OCI-LY3 (cell line): ENCODE data around the gene TNRC18.
"Not testable (repeated sequence)": the region's sequence is repeated elsewhere in the genome, so short reads cannot be mapped to it uniquely, and the experiment has no call there.

Experiments used
- H2AFZ ChIP-seq: fragments of 200-600, 300-600 bp; shearing (Covaris generic); 2 replicates; pipeline ENCODE4 v1.6.0; 2014; ENCODE audit warnings: antibody characterized with exemption, low read depth, low read length
- H3K27ac ChIP-seq: fragments of 200-600, 300-600 bp; sonication (generic); 2 replicates; pipeline ENCODE4 v1.5.1; 2014; ENCODE audit warnings: mild to moderate bottlenecking, low read length, moderate library complexity, mixed read lengths
- H3K27me3 ChIP-seq: fragments of 200-600, 300-600 bp; sonication (generic); 2 replicates; pipeline ENCODE4 v1.6.1; 2014; ENCODE audit warnings: low read depth, low read length, mixed read lengths
- H3K36me3 ChIP-seq: fragments of 200-600, 300-600 bp; sonication (generic); replicated peaks from 2 replicates; pipeline ENCODE3; 2014; ENCODE audit warnings: low read depth, low read length, mixed read lengths
- H3K4me1 ChIP-seq: fragments of 300-600, 200-600 bp; sonication (generic); 2 replicates; pipeline ENCODE4 v1.6.1; 2014; ENCODE audit warnings: low read length, mixed read lengths
- H3K4me2 ChIP-seq: fragments of 200-600, 300-600 bp; sonication (generic); 2 replicates; pipeline ENCODE4 v1.6.1; 2014; ENCODE audit warnings: low read length, mixed read lengths
- H3K4me3 ChIP-seq: fragments of 300-600, 200-600 bp; sonication (generic); 2 replicates; pipeline ENCODE4 v1.5.1; 2014; ENCODE audit warnings: antibody characterized with exemption, mild to moderate bottlenecking, low read length, moderate library complexity
- H3K79me2 ChIP-seq: fragments of 300-600, 200-600 bp; shearing (Covaris generic); 2 replicates; pipeline ENCODE4 v1.6.1; 2014; ENCODE audit warnings: mild to moderate bottlenecking, low read length, mixed read lengths
- H3K9ac ChIP-seq: fragments of 300-600, 200-600 bp; shearing (Covaris generic); 2 replicates; pipeline ENCODE4 v1.6.0; 2014; ENCODE audit warnings: mild to moderate bottlenecking, low read length, moderate library complexity
- H3K9me3 ChIP-seq: fragments of 200-600, 300-600 bp; shearing (Covaris generic); 2 replicates; pipeline ENCODE4 v1.6.1; 2014; ENCODE audit warnings: low read length, mixed read lengths; ENCODE audit not compliant: insufficient read depth
- H4K20me1 ChIP-seq: fragments of 200-600, 300-600 bp; sonication (generic); 2 replicates; pipeline ENCODE4 v1.6.1; 2016; ENCODE audit warnings: low read length, mixed read lengths; ENCODE audit not compliant: insufficient read depth
- CTCF ChIP-seq: fragments of 200-600, 300-600 bp; sonication (generic); IDR thresholded peaks from 2 replicates; pipeline ENCODE4 v1.5.1; 2014; ENCODE audit warnings: antibody characterized with exemption, low read length, low read depth
- EZH2phosphoT487 ChIP-seq: fragments of 200-600 bp; shearing (Covaris generic); IDR thresholded peaks from 2 replicates; pipeline ENCODE4 v1.6.1; 2018; ENCODE audit warnings: antibody characterized with exemption, mixed run types, low read depth

The TNRC18 gene

GRCh38 chr7:5289355-5289754 is 134.3 kb downstream of the TNRC18 start:
- Histone ChIP-seq H3K4me3 (no peak overlapping the region), H4K20me1 (no peaks in the 10 kb centered on the region), H3K9me3 (no peaks in the 10 kb centered on the region), H3K4me2 (no peak overlapping the region), H3K27ac (no peak overlapping the region), H2AFZ (no peak overlapping the region), H3K4me1 (no peaks in the 10 kb centered on the region), H3K9ac (no peak overlapping the region), H3K36me3 (no peaks in the 10 kb centered on the region), H3K27me3 (no peaks in the 10 kb centered on the region), H3K79me2 (no peaks in the 10 kb centered on the region)
- no peak for TF ChIP-seq CTCF
- no peak for TF ChIP-seq EZH2phosphoT487

GRCh38 chr7:5288560-5288959 is 135.1 kb downstream of the TNRC18 start:
- not testable (repeated sequence) for H3K4me2 ChIP-seq, H2AFZ ChIP-seq, H3K27ac ChIP-seq, H3K9ac ChIP-seq, H4K20me1 ChIP-seq, H3K27me3 ChIP-seq, H3K79me2 ChIP-seq, H3K36me3 ChIP-seq, H3K9me3 ChIP-seq, H3K4me3 ChIP-seq, H3K4me1 ChIP-seq

- H3K4me2 ChIP-seq, result no peak overlapping the region
- H3K4me3 ChIP-seq, result no peak overlapping the region
- no peak overlapping the region for H3K9ac ChIP-seq
Observed at GRCh38 chr7:5287802-5288201, 135.8 kb downstream of the TNRC18 start.

GRCh38 chr7:5287373-5287772 is 136.3 kb downstream of the TNRC18 start:
- H3K9ac ChIP-seq, H3K27ac ChIP-seq, H3K4me2 ChIP-seq, H3K27me3 ChIP-seq, H3K4me3 ChIP-seq, H4K20me1 ChIP-seq, H3K79me2 ChIP-seq, H3K9me3 ChIP-seq, H2AFZ ChIP-seq, H3K4me1 ChIP-seq, H3K36me3 ChIP-seq: not testable (repeated sequence)

More at GRCh38 chr7:5287802-5288201, 135.8 kb downstream of the TNRC18 start:
- H3K79me2 ChIP-seq, result no peaks in the 10 kb centered on the region
- H3K27me3 ChIP-seq, result no peaks in the 10 kb centered on the region
- no peaks in the 10 kb centered on the region for H3K4me1 ChIP-seq
- H3K27ac ChIP-seq, result no peak overlapping the region
- H3K9me3 ChIP-seq, result no peaks in the 10 kb centered on the region
- H2AFZ ChIP-seq, result no peak overlapping the region
- no peak for TF ChIP-seq EZH2phosphoT487
- no peak for TF ChIP-seq CTCF
- H4K20me1 ChIP-seq, result no peaks in the 10 kb centered on the region
- no peaks in the 10 kb centered on the region for H3K36me3 ChIP-seq

- Histone ChIP-seq H4K20me1 (no peaks in the 10 kb centered on the region), H2AFZ (no peak overlapping the region), H3K27me3 (no peaks in the 10 kb centered on the region), H3K79me2 (no peaks in the 10 kb centered on the region), H3K36me3 (no peaks in the 10 kb centered on the region), H3K9me3 (no peaks in the 10 kb centered on the region), H3K4me2 (no peak overlapping the region), H3K9ac (no peak overlapping the region), H3K4me1 (no peaks in the 10 kb centered on the region), H3K4me3 (no peak overlapping the region), H3K27ac (no peak overlapping the region)
- TF ChIP-seq EZH2phosphoT487, result no peak
- no peak for TF ChIP-seq CTCF
Observed at GRCh38 chr7:5286933-5287332, 136.7 kb downstream of the TNRC18 start.
